ENCODE measurements around the gene FOXO3. TPM values are rescaled to one million over a fixed set of nuclear protein-coding genes. Genes with fewer than 3 reads are reported as not detected.

The FOXO3 gene
- total RNA-seq, 3 donors from 2014 or later (not counting 1 experiment from before 2014, with no cell fraction given), result 43.1 to 70.4 (median 51.3) TPM

GRCh38 chr6:108666656-108667260 lies 106.0 kb downstream of the FOXO3 start:
- Mint-ChIP-seq H3K27me3 (ENCODE audit: low read depth in 2 of 2) (no peaks in the 10 kb centered on the region), H3K4me3 (no peak overlapping the region), H3K4me1 (peaks cover 57 to 60% of the 10 kb centered on the region in 2 donors), H3K36me3 (no peaks in the 10 kb centered on the region), H3K9me3 (no peaks in the 10 kb centered on the region), H3K27ac (peak overlapping the region in 1 of 2 donors; percentile 33)
- TF ChIP-seq CTCF (IDR thresholded peaks at IDR 0.05), result no peak
- Histone ChIP-seq H3K9me3 (ENCODE audit: control insufficient read depth, insufficient read depth, low read length) (no peaks in the 10 kb centered on the region), H3K4me3 (ENCODE audit: low read length) (no peak overlapping the region), H3K27ac (ENCODE audit: low read length) (no peak overlapping the region), H3K4me1 (ENCODE audit: control insufficient read depth, insufficient read depth, low read length) (peaks cover 4% of the 10 kb centered on the region), H3K36me3 (ENCODE audit: control insufficient read depth, insufficient read depth, low read length) (peaks cover 10% of the 10 kb centered on the region), H3K27me3 (ENCODE audit: control insufficient read depth, insufficient read depth, low read length) (no peaks in the 10 kb centered on the region)
- intact Hi-C loops (cut with micrococcal nuclease), result no loop called here
- WGBS (ENCODE audit: insufficient coverage), result 94% methylated on average over 3 of the region's 4 CpGs
- no peak for ATAC-seq
- no peak for DNase-seq

GRCh38 chr6:108667993-108668392 lies 107.3 kb downstream of the FOXO3 start:
- no peak overlapping the region for H3K4me3 ChIP-seq (ENCODE audit: low read length)
- ATAC-seq (peak in 1 of 3 donors; percentile 43), DNase-seq (no peak)
- WGBS (ENCODE audit: insufficient coverage), result 59% methylated on average over 7 of the region's 7 CpGs
- H3K27ac ChIP-seq (ENCODE audit: low read length), result no peak overlapping the region
- Mint-ChIP-seq H3K27me3 (ENCODE audit: low read depth in 2 of 2) (no peaks in the 10 kb centered on the region), H3K4me3 (no peak overlapping the region), H3K36me3 (no peaks in the 10 kb centered on the region), H3K27ac (peak overlapping the region in 1 of 2 donors; percentile 29), H3K9me3 (no peaks in the 10 kb centered on the region), H3K4me1 (peaks cover 54 to 62% of the 10 kb centered on the region in 2 donors)
- H3K27me3 ChIP-seq (ENCODE audit: control insufficient read depth, insufficient read depth, low read length), result no peaks in the 10 kb centered on the region
- intact Hi-C loops (cut with micrococcal nuclease), result no loop called here
- H3K9me3 ChIP-seq (ENCODE audit: control insufficient read depth, insufficient read depth, low read length), result no peaks in the 10 kb centered on the region
- peaks cover 10% of the 10 kb centered on the region for H3K36me3 ChIP-seq (ENCODE audit: control insufficient read depth, insufficient read depth, low read length)
- peaks cover 4% of the 10 kb centered on the region for H3K4me1 ChIP-seq (ENCODE audit: control insufficient read depth, insufficient read depth, low read length)
- no peak for TF ChIP-seq CTCF (IDR thresholded peaks at IDR 0.05)

- Mint-ChIP-seq H3K4me3 (no peak overlapping the region), H3K36me3 (no peaks in the 10 kb centered on the region), H3K27ac (no peak overlapping the region), H3K27me3 (ENCODE audit: low read depth in 2 of 2) (no peaks in the 10 kb centered on the region), H3K9me3 (no peaks in the 10 kb centered on the region), H3K4me1 (peaks cover 68 to 77% of the 10 kb centered on the region in 2 donors)
- Histone ChIP-seq H3K4me3 (ENCODE audit: low read length) (no peak overlapping the region), H3K4me1 (ENCODE audit: control insufficient read depth, insufficient read depth, low read length) (peaks cover 7% of the 10 kb centered on the region), H3K27ac (ENCODE audit: low read length) (no peak overlapping the region), H3K27me3 (ENCODE audit: control insufficient read depth, insufficient read depth, low read length) (no peaks in the 10 kb centered on the region), H3K9me3 (ENCODE audit: control insufficient read depth, insufficient read depth, low read length) (no peaks in the 10 kb centered on the region), H3K36me3 (ENCODE audit: control insufficient read depth, insufficient read depth, low read length) (peaks cover 5% of the 10 kb centered on the region)
- no peak for TF ChIP-seq CTCF (IDR thresholded peaks at IDR 0.05)
- WGBS (ENCODE audit: insufficient coverage), result 100% methylated on average over 1 of the region's 1 CpG
- ATAC-seq, result no peak
- intact Hi-C loops (cut with micrococcal nuclease), result no loop called here
- no peak for DNase-seq
These were observed 109.0 kb downstream of the FOXO3 start for GRCh38 chr6:108669673-108670072.

GRCh38 chr6:108671175-108671574 lies 110.5 kb downstream of the FOXO3 start:
- H3K4me1 Mint-ChIP-seq, result peaks cover 76 to 77% of the 10 kb centered on the region in 2 donors

More at GRCh38 chr6:108671175-108671574, 110.5 kb downstream of the FOXO3 start:
- no peaks in the 10 kb centered on the region for H3K27me3 Mint-ChIP-seq (ENCODE audit: low read depth in 2 of 2)
- Histone ChIP-seq H3K36me3 (ENCODE audit: control insufficient read depth, insufficient read depth, low read length) (no peaks in the 10 kb centered on the region), H3K9me3 (ENCODE audit: control insufficient read depth, insufficient read depth, low read length) (no peaks in the 10 kb centered on the region), H3K4me3 (ENCODE audit: low read length) (no peak overlapping the region), H3K27ac (ENCODE audit: low read length) (no peak overlapping the region), H3K27me3 (ENCODE audit: control insufficient read depth, insufficient read depth, low read length) (no peaks in the 10 kb centered on the region), H3K4me1 (ENCODE audit: control insufficient read depth, insufficient read depth, low read length) (peaks cover 7% of the 10 kb centered on the region)
- ATAC-seq, result no peak
- WGBS (ENCODE audit: insufficient coverage), result 94% methylated on average over 2 of the region's 2 CpGs
- DNase-seq, result no peak
- H3K27ac Mint-ChIP-seq, result peak overlapping the region in 1 of 2 donors; percentile 22
- TF ChIP-seq CTCF (IDR thresholded peaks at IDR 0.05), result no peak
- no peaks in the 10 kb centered on the region for H3K9me3 Mint-ChIP-seq
- no peaks in the 10 kb centered on the region for H3K36me3 Mint-ChIP-seq
- intact Hi-C loops (cut with micrococcal nuclease), result no loop called here
- H3K4me3 Mint-ChIP-seq, result no peak overlapping the region
